Endothelial cell of umbilical vein (primary cell): ENCODE results near the gene RFK. TPM values are rescaled to one million over a fixed set of nuclear protein-coding genes. Genes with fewer than 3 reads are reported as not detected.

Experiments
- BruUV-seq: library from RNA; stranded (reverse); fragments of 400-500 nt; replicated peaks from 2 replicates; lab custom pipeline; 2021; lab: Mats Ljungman, UMichigan
- CTCF ChIA-PET: fragments of 300-600, 350-600 bp; sonication (Branson Sonifier 250); formaldehyde crosslinking; loops from one replicate; lab custom pipeline; 2021; ENCODE audit warnings: antibody characterized with exemption, inconsistent platforms; lab: Charles Lee
- POLR2A ChIA-PET: fragments of 300-600, 350-600 bp; sonication (Branson Sonifier 250); formaldehyde crosslinking; loops from one replicate; lab custom pipeline; 2021; ENCODE audit warnings: antibody characterized with exemption, inconsistent platforms; lab: Charles Lee
- DNase-seq: peaks from one replicate; pipeline ENCODE4 v3.0.0-alpha.2; 2011; ENCODE audit warnings: low read depth, low spot score
- FAIRE-seq: peaks from 2 replicates; lab custom pipeline; 2011; peaks lifted over from hg19 to GRCh38; lab: Jason Lieb, UNC
- H2AFZ ChIP-seq: 2 replicates; pipeline ENCODE4 v1.6.0; 2012; ENCODE audit warnings: low read depth, low read length, control low read depth, inconsistent platforms
- H3K27ac ChIP-seq: 2 replicates; pipeline ENCODE4 v1.5.1; 2011; ENCODE audit warnings: low read depth, mild to moderate bottlenecking, control low read depth, low read length, moderate library complexity; ENCODE audit not compliant: insufficient read depth
- H3K27me3 ChIP-seq, 2 experiments: 2 replicates each; pipeline versions ENCODE4 v1.6.0 to v1.6.1; 2011; ENCODE audit warnings: low read length in 2 of 2, mixed read lengths in 1 of 2; ENCODE audit not compliant: control insufficient read depth in 2 of 2, insufficient read depth in 2 of 2
- H3K36me3 ChIP-seq, 2 experiments: 2 replicates in 1 of 2; 3 replicates in 1 of 2; pipeline ENCODE4 v1.5.1; 2011; ENCODE audit warnings: low read length in 2 of 2, mild to moderate bottlenecking in 1 of 2, moderate library complexity in 1 of 2; ENCODE audit not compliant: control insufficient read depth in 2 of 2, insufficient read depth in 2 of 2; ENCODE audit errors: extremely low read depth in 1 of 2
- H3K4me1 ChIP-seq: 3 replicates; pipeline ENCODE4 v1.5.1; 2011; ENCODE audit warnings: mild to moderate bottlenecking, low read length; ENCODE audit not compliant: control insufficient read depth, insufficient read depth; ENCODE audit errors: extremely low read depth
- H3K4me2 ChIP-seq: 2 replicates; pipeline ENCODE4 v1.6.1; 2011; ENCODE audit warnings: low read length, control low read depth, mixed read lengths; ENCODE audit not compliant: insufficient read depth
- H3K4me3 ChIP-seq, 3 experiments: fragments of 200-600 bp in 1 of 3; sonication (generic), shearing (Covaris generic) in 1 of 3; replicated peaks in 1 of 3; 2 replicates each; pipeline ENCODE4 v1.5.1; 2011 to 2016; ENCODE audit warnings: control low read depth in 3 of 3, low read length in 3 of 3, mild to moderate bottlenecking in 2 of 3, inconsistent platforms in 1 of 3, low read depth in 1 of 3, moderate library complexity in 1 of 3; ENCODE audit not compliant: insufficient read depth in 1 of 3
- H3K79me2 ChIP-seq: 2 replicates; pipeline ENCODE4 v1.6.0; 2012; ENCODE audit warnings: low read length, inconsistent platforms; ENCODE audit not compliant: control insufficient read depth, insufficient read depth
- H3K9ac ChIP-seq: replicated peaks from 2 replicates; pipeline ENCODE3; 2011; ENCODE audit warnings: low read length, control low read depth; ENCODE audit not compliant: insufficient read depth; ENCODE audit errors: extremely low read depth
- H3K9me1 ChIP-seq: replicated peaks from 3 replicates; pipeline ENCODE4 v1.6.0; 2011; ENCODE audit warnings: mild to moderate bottlenecking, low read length; ENCODE audit not compliant: control insufficient read depth, insufficient read depth; ENCODE audit errors: extremely low read depth
- H3K9me3 ChIP-seq: replicated peaks from 2 replicates; pipeline ENCODE4 v1.5.1; 2012; ENCODE audit warnings: low read length, inconsistent platforms; ENCODE audit not compliant: control insufficient read depth, insufficient read depth
- H4K20me1 ChIP-seq: replicated peaks from 2 replicates; pipeline ENCODE3; 2011; ENCODE audit warnings: mild to moderate bottlenecking, low read length; ENCODE audit not compliant: control insufficient read depth, insufficient read depth; ENCODE audit errors: extremely low read depth
- EZH2 ChIP-seq: IDR thresholded peaks from 2 replicates; pipeline ENCODE4 v1.6.1; 2012; ENCODE audit warnings: borderline replicate concordance, low read depth, mild to moderate bottlenecking, moderate library complexity, low read length, inconsistent platforms; ENCODE audit not compliant: severe bottlenecking
- FOS ChIP-seq: IDR thresholded peaks from 2 replicates; pipeline ENCODE4 v1.6.1; 2011; ENCODE audit warnings: mild to moderate bottlenecking, low read length, moderate library complexity, borderline replicate concordance; ENCODE audit not compliant: insufficient read depth
- GATA2 ChIP-seq: IDR thresholded peaks from 2 replicates; pipeline ENCODE4 v1.7.0; 2011; ENCODE audit warnings: low read depth, mild to moderate bottlenecking, moderate library complexity, mixed read lengths, low read length; ENCODE audit not compliant: insufficient read length, insufficient read depth
- JUN ChIP-seq: IDR thresholded peaks from 2 replicates; pipeline ENCODE4 v1.6.1; 2011; ENCODE audit warnings: borderline replicate concordance, low read depth; ENCODE audit not compliant: insufficient read length, insufficient read depth
- MYC ChIP-seq: IDR thresholded peaks from one replicate; pipeline ENCODE4 v1.6.1; 2011; ENCODE audit warnings: mild to moderate bottlenecking, low read depth, low read length
- POLR2A ChIP-seq: IDR thresholded peaks from 2 replicates; pipeline ENCODE4 v1.6.1; 2012; ENCODE audit warnings: low read depth, mild to moderate bottlenecking, control low read depth, low read length
- POLR2AphosphoS5 ChIP-seq: IDR thresholded peaks from 2 replicates; pipeline ENCODE4 v1.6.1; 2012; ENCODE audit warnings: low read depth, mild to moderate bottlenecking, control low read depth, low read length, moderate library complexity; ENCODE audit not compliant: insufficient read depth
- dilution Hi-C: fragments of 300-500 bp; cut with MboI; formaldehyde crosslinking; loops from one replicate; pipeline ENCODE4 v1.15.0; 2019; ENCODE audit warnings: low sequenced_read_pairs; ENCODE audit not compliant: extremely low pct_ligation_motif_present
- intact Hi-C: fragments of 100-400 bp; cut with micrococcal nuclease; formaldehyde crosslinking; loops from one replicate; pipeline ENCODE4 v1.10.0; 2022
- polyA plus RNA-seq, 4 experiments: library from polyadenylated mRNA; depleted of rRNA in 3 of 4; stranded (reverse) in 3 of 4; unstranded in 1 of 4; fragments of >200 nt; gene quantifications; 2 replicates each; pipeline versions ENCODE4 v1.2.1 to v1.2.3, GENCODE V29; 2011 to 2012; ENCODE audit warnings: missing spikeins in 1 of 4
- total RNA-seq: library from RNA; stranded (reverse); gene quantifications from 2 replicates; pipeline ENCODE4 v1.2.3, GENCODE V29; 2021
- TF ChIP-seq, protein P1 (sequence below): IDR thresholded peaks from 2 replicates; pipeline ENCODE4 v1.6.1; 2011; ENCODE audit not compliant: insufficient read depth, insufficient read length
- TF ChIP-seq, protein P2 (sequence below), 2 donors: IDR thresholded peaks; 1 replicate in 1 of 2; 2 replicates in 1 of 2; pipeline ENCODE4 v1.5.1; 2011; ENCODE audit warnings: low read length in 2 of 2, mild to moderate bottlenecking in 2 of 2, moderate library complexity in 2 of 2, control low read depth in 1 of 2, inconsistent platforms in 1 of 2, low read depth in 1 of 2; ENCODE audit not compliant: insufficient read depth in 1 of 2; ENCODE audit errors: extremely low read depth in 1 of 2

Gene RFK
- total and polyA plus RNA-seq, 2 donors (not counting 3 experiments of a cell fraction or from before 2014, with no cell fraction given) = 18.1 to 32.9 TPM

DNA sequence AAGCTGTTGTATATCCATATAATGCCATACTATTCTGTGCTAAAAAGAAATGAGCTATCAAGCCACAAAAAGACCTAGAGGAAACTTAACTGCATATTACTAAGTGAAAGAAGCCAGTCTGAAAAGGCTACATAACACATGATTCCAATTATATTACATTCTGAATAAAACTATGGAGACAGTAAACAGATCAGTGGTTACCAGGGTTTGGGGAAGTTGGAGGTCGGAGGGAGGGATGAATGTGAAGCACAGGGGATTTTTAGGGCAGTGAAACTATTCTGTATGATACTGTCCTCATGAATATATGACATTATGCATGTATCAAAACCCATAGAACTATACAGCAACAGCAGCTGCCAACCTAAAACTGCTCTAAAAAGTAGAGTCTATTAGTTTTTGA is 5.6 kb upstream of the RFK start:
- no peaks in the 10 kb centered on the region for H4K20me1 ChIP-seq
- H3K27ac ChIP-seq = no peak overlapping the region
- dilution Hi-C loops (no loop called here), intact Hi-C loops (no loop called here)
- no peaks in the 10 kb centered on the region for H3K36me3 ChIP-seq
- DNase-seq = no peak
- TF ChIP-seq POLR2AphosphoS5 (no peak), GATA2 (no peak), EZH2 (no peak), MYC (no peak), POLR2A (no peak), FOS (no peak)
- TF ChIP-seq, protein P1, sequence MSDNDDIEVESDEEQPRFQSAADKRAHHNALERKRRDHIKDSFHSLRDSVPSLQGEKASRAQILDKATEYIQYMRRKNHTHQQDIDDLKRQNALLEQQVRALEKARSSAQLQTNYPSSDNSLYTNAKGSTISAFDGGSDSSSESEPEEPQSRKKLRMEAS = no peak
- no peak overlapping the region for H2AFZ ChIP-seq
- BruUV-seq = no TSS peak
- FAIRE-seq = no peak
- H3K4me2 ChIP-seq = no peak overlapping the region
- no peaks in the 10 kb centered on the region for H3K9me3 ChIP-seq
- no peaks in the 10 kb centered on the region for H3K9me1 ChIP-seq
- peaks cover 10% of the 10 kb centered on the region for H3K4me1 ChIP-seq
- no peak overlapping the region for H3K4me3 ChIP-seq
- no peak overlapping the region for H3K9ac ChIP-seq
- ChIA-PET POLR2A (no interaction called here), CTCF (interaction anchor here (1.0 kb wide), 1 partner anchor 59 kb away, joined by 3 read pairs; the partner anchor contains the start of gene GCNT1)
- no peaks in the 10 kb centered on the region for H3K27me3 ChIP-seq
- H3K79me2 ChIP-seq = no peaks in the 10 kb centered on the region

DNA sequence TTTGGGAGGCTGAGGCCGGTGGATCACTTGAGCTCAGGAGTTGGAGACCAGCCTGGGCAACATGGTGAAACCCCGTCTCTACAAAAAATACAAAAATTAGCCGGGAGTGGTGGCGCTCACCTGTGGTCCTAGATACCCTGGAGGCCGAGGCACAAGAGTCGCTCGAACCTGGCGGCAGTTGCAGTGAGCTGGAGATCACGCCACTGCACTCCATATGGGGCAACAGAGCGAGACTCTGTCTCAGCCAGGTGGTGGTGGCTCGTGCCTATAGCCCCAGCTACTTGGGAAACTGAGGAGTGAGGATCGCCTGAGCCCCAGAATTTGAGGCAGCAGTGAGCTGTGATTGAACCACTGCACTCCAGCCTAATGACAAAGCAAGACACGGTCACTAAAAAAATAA is 2.4 kb upstream of the RFK start:
- dilution Hi-C loops = no loop called here
- no TSS peak for BruUV-seq
- no peak for FAIRE-seq
- Histone ChIP-seq H4K20me1 (no peaks in the 10 kb centered on the region), H3K36me3 (no peaks in the 10 kb centered on the region), H3K9me3 (no peaks in the 10 kb centered on the region), H3K4me3 (no peak overlapping the region), H3K79me2 (peaks cover 19% of the 10 kb centered on the region), H2AFZ (no peak overlapping the region), H3K9ac (no peak overlapping the region), H3K4me2 (no peak overlapping the region), H3K27ac (no peak overlapping the region), H3K9me1 (no peaks in the 10 kb centered on the region), H3K27me3 (no peaks in the 10 kb centered on the region), H3K4me1 (peaks cover 11% of the 10 kb centered on the region)
- no peak for DNase-seq
- TF ChIP-seq GATA2 = no peak
- no peak for TF ChIP-seq FOS
- no peak for TF ChIP-seq EZH2
- TF ChIP-seq, protein P2, sequence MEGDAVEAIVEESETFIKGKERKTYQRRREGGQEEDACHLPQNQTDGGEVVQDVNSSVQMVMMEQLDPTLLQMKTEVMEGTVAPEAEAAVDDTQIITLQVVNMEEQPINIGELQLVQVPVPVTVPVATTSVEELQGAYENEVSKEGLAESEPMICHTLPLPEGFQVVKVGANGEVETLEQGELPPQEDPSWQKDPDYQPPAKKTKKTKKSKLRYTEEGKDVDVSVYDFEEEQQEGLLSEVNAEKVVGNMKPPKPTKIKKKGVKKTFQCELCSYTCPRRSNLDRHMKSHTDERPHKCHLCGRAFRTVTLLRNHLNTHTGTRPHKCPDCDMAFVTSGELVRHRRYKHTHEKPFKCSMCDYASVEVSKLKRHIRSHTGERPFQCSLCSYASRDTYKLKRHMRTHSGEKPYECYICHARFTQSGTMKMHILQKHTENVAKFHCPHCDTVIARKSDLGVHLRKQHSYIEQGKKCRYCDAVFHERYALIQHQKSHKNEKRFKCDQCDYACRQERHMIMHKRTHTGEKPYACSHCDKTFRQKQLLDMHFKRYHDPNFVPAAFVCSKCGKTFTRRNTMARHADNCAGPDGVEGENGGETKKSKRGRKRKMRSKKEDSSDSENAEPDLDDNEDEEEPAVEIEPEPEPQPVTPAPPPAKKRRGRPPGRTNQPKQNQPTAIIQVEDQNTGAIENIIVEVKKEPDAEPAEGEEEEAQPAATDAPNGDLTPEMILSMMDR (IDR thresholded peaks at IDR 0.05; ENCODE audit: extremely low read depth in 1 of 2, insufficient read depth in 1 of 2, low read depth in 1 of 2, low read length in 2 of 2) = no peak
- no peak for TF ChIP-seq JUN
- no peak for TF ChIP-seq POLR2AphosphoS5
- TF ChIP-seq, protein P1 = no peak
- TF ChIP-seq MYC = no peak
- no peak for TF ChIP-seq POLR2A
- intact Hi-C loops = no loop called here
- POLR2A ChIA-PET = no interaction called here
- CTCF ChIA-PET = no interaction called here
